NCI-H2107 treated with DMSO at 0.1 percent for 48 hours (cell line): ENCODE measurements around the gene AFAP1L1.

ENCODE experiments used
- DNase-seq: peaks from one replicate; lab custom pipeline; 2025; ENCODE audit not compliant: unreplicated experiment; lab: John Stamatoyannopoulos, UW

AFAP1L1 gene

GRCh38 chr5:149283626-149284480, 12.2 kb downstream of the AFAP1L1 start:
- DNase-seq = peak; percentile 55

GRCh38 chr5:149284501-149284900, 12.8 kb downstream of the AFAP1L1 start:
- DNase-seq = no peak

GRCh38 chr5:149285153-149285552, 13.5 kb downstream of the AFAP1L1 start:
- DNase-seq = no peak

- DNase-seq = no peak
Observed at GRCh38 chr5:149288436-149288835, 16.8 kb downstream of the AFAP1L1 start.

GRCh38 chr5:149289301-149289700, 17.6 kb downstream of the AFAP1L1 start:
- DNase-seq = no peak

- no peak for DNase-seq
Observed at GRCh38 chr5:149294872-149295829, 23.5 kb downstream of the AFAP1L1 start.

GRCh38 chr5:149297340-149298025, 25.8 kb downstream of the AFAP1L1 start:
- no peak for DNase-seq

GRCh38 chr5:149298163-149298562, 26.5 kb downstream of the AFAP1L1 start:
- no peak for DNase-seq

- no peak for DNase-seq
Observed at GRCh38 chr5:149298842-149299404, 27.3 kb downstream of the AFAP1L1 start.

GRCh38 chr5:149299451-149300054, 27.9 kb downstream of the AFAP1L1 start:
- no peak for DNase-seq

GRCh38 chr5:149300441-149300840, 28.8 kb downstream of the AFAP1L1 start:
- no peak for DNase-seq

- DNase-seq = no peak
Observed at GRCh38 chr5:149301049-149301743, 29.5 kb downstream of the AFAP1L1 start.

GRCh38 chr5:149301744-149302380, 30.2 kb downstream of the AFAP1L1 start:
- DNase-seq = no peak

- no peak for DNase-seq
Observed at GRCh38 chr5:149302641-149303040, 31.0 kb downstream of the AFAP1L1 start.

- DNase-seq = no peak
Observed at GRCh38 chr5:149303210-149303609, 31.6 kb downstream of the AFAP1L1 start.

- DNase-seq = no peak
Observed at GRCh38 chr5:149304195-149305078, 32.8 kb downstream of the AFAP1L1 start.

GRCh38 chr5:149309354-149309753, 37.7 kb downstream of the AFAP1L1 start:
- DNase-seq = no peak

- DNase-seq = no peak
Observed at GRCh38 chr5:149310488-149310887, 38.8 kb downstream of the AFAP1L1 start.
